ENCODE measurements around the gene RCL1.

Gene RCL1

DNA sequence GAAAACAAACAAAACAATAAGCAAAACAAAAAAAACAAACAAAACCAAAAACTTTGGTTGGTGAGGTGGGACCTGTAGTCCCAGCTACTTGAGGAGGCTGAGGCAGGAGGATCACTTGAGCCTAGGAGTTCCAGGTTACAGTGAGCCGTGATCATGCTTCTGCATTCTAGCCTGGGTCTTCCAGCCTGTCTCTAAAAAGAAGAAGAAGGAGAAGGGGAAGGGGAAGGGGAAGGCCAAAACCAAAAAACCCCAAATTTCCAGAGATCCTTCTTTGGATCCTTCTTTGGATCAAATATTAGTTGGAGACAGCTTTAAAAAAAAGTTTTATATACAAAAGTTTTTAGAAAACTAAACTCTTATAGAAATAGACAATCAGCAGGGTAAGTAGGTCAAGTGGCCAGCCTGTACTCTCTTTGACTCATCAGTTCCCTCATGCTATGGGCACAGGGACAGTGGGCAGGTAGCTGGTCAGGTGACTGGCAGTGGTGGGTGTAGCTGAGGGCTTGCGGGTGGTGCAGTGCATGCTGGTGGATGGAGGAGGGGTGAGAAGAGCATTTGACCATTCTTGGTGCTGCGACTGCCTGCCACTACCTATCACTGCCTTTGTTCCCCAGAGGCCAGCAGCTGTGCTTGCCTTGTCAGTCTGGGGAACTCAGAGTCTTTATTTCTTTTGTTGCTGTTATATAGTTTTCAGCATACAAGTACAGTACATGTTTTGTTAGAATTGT lies 12.6 kb downstream of the RCL1 start:
- in situ Hi-C loops (cut with MboI; ENCODE audit: low sequenced_read_pairs) = no loop called here

DNA sequence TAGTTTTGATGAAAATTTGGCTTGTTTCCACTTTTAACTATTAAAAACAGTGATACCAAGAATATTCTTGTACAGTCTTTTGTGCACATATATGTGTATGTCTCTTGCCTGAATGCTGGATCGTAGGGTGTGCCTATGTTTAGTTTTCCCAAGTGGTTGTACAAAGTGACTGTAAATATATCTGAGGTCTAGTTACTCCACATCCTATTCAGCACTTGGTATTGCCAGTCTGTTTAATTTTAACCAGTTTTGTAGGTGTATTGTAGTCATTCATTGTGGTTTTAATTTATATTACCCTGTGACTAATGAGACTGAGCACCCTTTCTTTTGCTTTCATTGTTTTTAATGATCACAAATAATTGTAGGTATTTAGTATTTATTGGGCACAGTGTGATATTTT lies 17.8 kb downstream of the RCL1 start:
- in situ Hi-C loops (cut with MboI; ENCODE audit: low sequenced_read_pairs) = no loop called here

DNA sequence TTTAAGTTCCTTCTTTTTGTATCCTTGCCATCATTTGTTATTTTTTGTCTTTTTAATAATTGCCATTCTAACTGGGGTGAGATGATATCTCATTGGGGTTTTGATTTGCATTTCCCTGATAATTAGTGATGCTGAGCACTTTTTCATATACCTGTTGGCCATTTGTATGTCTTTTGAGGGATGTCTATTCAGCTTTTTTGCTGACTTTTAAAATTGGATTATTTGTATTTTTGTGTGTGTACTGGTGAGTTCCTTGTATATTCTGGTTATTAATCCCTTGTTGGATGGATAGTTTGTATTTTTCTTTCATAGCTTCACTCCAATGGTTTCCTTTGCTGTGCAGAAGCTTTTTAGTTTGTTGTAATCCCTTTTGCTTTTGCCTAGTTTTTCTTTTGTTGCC lies 19.1 kb downstream of the RCL1 start:
- in situ Hi-C loops (cut with MboI; ENCODE audit: low sequenced_read_pairs) = no loop called here

DNA sequence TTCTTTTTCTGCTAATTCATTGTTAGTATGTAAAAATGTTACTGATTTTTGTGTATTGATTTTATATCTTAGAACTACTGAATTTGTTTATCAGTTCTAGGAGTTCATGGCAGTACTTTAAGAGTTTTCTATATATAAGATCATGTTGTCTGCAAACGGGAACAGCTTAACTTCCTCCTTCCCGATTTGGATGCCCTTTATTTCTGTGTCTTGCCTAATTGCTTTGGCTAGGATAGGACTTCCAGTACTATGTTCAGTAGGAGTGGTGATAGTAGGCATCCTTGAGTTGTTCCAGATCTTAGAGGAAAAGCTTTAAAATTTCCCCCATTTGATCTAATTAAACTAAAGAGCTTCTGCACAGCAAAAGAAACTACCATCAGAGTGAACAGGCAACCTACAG lies 20.1 kb downstream of the RCL1 start:
- in situ Hi-C loops (cut with MboI; ENCODE audit: low sequenced_read_pairs) = no loop called here

DNA sequence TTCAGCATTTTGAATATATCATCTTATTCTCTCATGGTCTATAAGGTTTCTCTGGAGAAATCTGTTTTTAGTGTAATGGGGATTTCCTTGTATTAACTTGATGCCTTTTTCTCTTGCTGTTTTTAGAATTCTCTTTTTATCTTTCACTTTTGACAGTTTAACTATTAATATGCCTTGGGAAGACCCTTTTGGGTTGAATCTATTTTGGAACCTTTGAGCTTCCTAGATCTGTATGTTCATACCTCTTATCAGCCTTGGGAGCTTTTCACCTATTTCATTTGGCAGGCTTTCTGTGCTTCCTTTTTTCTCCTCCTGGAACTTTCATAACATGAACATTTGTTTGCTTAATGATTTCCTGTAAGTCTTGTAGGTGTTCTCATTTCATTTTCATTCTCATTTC lies 22.2 kb downstream of the RCL1 start:
- in situ Hi-C loops (cut with MboI; ENCODE audit: low sequenced_read_pairs) = no loop called here

DNA sequence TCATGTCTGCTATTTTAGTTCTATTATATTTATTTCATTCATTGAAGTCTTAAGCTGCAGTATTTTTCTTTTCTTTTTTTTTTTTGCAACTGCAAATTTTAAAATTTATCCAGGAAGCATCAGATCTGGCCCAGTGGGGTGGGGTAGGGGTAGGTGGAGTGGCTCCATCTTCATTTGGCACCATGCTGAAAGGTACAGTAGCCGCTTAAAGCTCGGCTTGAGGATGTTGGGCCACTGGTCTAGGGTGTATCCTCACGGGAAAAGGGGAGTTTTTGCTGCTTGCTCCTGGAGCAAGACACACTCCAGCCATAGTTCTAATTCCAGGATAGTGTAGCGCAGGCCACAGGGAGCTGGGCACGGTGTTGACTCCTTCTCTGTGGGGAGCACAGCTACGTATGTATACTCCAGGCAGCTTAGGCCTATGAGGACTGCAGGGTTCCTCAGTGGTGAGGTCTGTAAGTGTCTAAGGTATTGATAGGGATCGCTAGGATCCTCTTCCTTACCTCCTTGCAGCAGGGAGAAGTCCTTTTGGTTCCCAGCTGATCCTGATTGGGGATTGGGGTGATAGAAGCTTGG lies 22.7 kb downstream of the RCL1 start:
- in situ Hi-C loops (cut with MboI; ENCODE audit: low sequenced_read_pairs) = no loop called here

DNA sequence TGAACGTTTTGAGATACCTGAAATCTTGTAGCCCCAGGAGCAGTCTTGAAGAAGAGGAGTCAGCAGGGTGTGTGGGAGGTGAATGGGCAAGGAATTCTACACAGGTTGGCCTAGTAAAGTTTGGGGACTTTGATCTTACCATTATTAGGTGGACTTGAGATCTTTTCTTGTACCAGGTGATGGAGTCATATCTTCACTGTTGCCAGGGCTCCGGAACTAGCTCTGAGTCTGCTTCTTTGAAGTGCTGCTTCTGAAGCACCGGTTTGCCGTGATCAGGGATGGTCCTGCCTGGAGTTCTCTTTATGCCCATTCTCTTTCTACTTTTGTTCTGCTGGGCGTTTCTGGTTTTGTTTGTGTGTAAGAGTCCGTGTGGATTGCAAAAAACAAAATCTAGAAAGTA lies 27.4 kb downstream of the RCL1 start:
- in situ Hi-C loops (cut with MboI; ENCODE audit: low sequenced_read_pairs) = no loop called here

DNA sequence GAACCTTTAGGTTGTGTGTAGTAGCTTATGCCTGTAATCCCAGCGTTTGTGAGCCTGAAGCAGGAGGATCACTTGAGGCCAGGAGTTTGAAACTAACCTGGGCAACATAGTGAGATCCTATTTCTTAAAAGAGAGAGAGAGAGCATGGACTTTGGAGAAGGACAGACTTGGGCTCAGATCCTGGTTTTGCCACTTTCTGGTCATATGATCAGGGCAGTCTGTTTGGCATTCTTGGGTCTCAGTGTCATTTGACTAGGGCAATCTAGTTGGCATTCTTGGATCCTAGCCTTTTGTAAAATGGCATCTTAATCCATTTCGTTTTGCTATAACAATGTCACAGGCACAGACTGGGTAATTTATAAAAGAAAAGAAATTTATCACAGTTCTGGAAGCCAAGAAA lies 28.4 kb downstream of the RCL1 start:
- in situ Hi-C loops (cut with MboI; ENCODE audit: low sequenced_read_pairs) = no loop called here

DNA sequence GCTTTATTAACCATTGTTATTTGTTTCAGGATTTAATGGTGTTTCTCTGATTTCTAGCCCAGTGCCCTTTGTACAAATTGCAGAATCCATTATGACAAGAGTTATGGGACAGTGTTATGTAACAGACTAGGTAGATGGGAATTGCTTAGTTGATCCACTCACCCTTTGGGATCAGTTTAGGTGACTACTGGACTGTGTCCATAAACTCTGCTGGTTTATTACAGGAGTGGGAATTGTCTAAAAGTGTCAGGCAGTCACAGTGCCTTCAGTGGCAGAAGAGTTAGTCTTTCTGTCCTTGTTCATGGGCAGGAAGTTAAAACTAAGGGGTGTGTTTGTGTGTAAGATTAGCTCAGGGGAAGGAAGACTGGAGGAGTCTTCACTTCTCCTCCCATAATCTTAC lies 29.3 kb downstream of the RCL1 start:
- in situ Hi-C loops (cut with MboI; ENCODE audit: low sequenced_read_pairs) = no loop called here

DNA sequence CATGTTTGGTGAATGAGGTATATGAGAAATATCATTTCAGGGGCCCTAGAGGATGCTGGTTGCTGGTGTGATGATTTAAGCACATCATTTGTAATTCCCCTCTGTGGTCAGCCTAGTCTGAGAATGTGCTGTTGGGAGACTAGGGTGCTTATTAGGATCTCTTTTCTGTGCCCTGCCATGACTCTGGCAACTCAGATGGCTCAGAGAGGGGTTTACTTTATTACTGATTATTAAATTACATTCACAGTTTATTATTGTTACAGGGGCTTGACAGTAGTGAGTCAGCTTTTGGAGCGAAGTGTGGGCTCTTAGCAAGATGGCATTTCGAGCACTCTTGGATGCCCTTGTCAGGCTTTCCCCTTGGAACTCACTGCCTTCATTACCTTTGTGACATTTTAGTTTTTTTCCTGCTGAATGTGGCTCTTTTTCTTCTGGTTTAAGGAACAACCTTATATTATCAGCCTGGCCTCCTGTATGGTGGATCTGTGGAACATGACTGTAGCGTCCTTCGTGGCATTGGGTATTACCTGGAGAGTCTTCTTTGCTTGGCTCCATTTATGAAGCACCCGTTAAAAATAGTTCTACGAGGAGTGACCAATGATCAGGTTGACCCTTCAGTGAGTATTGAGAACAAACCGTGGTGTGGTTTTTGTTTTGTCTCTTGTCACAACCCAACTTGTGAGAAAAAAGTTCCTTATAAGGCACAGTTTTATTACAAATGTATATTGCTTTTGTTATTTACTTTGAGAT lies 33.8 kb downstream of the RCL1 start:
- in situ Hi-C loops (cut with MboI; ENCODE audit: low sequenced_read_pairs) = no loop called here

DNA sequence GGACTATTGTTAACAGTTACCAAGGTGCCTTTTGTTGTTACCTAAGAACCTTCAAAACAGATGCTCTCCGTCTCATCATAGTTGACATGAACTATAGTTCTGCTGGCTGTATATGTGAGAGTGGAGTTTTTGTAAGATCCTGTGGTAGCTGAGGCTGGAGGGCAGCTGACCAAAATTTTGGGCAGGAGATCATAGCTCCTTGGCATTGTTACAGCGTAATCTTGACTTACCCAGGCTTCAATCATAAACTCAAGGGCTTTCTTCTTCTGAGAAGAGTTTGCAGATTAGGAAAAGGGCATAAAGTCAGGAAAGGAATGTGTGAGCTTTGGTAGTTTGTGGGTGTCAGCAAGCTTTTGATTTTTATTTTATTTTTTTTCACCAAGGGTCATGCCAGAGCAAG lies 34.5 kb downstream of the RCL1 start:
- in situ Hi-C loops (cut with MboI; ENCODE audit: low sequenced_read_pairs) = no loop called here

DNA sequence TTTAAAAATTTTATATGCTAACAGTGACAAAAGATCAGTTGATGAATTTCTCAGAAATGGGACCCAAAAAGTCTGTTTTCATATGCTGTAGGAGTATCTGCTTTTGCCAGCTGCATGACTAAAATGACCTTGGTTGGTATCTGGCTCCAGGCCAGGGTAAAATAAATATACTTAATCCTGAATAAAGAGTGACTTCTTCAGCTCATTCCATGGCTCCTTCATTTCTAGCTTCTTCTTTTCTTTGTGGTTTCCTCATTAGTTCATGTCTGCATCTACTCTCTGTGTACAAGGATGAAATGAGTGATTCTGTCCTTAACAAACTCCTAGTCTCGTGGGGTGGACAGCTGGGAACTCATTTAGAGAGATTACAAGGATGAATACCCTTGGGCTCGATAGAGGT lies 36.0 kb downstream of the RCL1 start:
- in situ Hi-C loops (cut with MboI; ENCODE audit: low sequenced_read_pairs) = no loop called here

DNA sequence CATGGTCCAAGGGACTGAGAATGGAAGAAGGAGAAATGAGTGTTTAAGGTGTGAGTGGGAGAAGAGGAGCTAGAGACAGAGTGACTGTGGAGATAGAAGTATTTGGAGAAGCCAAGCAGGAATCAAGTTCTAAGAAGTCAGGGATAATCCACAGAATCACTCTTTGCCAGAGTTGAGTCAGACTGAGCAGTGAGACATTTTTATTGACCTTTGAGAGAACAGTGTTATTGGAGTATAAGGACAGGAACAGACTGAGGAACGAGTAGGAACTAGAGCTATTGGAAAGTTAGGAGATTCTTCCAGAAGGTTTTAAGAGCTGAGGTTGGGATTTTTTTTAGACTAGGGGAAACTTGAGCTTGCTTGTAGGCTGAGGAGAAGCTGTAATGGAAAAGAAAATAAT lies 37.2 kb downstream of the RCL1 start:
- in situ Hi-C loops (cut with MboI; ENCODE audit: low sequenced_read_pairs) = no loop called here

DNA sequence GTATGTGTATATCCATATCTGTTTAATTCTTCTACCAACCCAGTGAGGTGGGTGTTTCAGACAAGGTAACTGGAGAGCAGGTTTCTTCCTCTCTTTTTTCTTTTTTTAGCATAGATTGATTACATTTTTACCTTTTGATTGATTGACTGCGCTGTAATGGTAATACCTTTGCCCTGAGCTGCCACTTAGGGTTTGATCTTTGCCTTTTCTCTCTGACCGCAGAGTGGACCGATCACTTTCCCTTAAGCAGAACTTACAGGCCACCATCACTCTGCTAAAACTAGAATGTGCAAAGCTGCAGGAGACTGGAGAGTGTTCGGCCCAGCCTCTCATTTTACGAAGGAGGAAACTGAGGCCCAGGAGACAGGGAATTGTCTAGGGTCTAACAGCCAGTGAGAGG lies 38.0 kb downstream of the RCL1 start:
- in situ Hi-C loops (cut with MboI; ENCODE audit: low sequenced_read_pairs) = no loop called here

DNA sequence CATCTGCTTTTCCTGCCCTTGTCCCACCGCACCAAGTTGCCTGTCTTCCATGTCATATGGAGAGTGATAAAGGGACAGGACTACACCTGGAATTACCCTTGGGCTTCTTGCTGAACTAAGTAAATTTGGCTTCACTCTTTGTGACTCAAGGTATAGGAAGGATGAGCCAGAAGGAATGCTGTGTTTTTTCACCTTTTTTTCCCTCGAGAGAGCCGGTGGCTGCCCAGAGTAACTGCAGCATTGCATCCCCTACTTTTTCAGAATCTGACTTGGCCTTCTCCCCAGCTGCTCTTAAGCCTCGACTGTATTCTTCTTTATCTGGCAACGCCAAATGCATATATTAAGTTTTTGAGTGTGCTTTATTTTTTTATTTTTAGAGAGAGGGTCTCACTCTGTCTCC lies 38.4 kb downstream of the RCL1 start:
- in situ Hi-C loops (cut with MboI; ENCODE audit: low sequenced_read_pairs) = no loop called here

DNA sequence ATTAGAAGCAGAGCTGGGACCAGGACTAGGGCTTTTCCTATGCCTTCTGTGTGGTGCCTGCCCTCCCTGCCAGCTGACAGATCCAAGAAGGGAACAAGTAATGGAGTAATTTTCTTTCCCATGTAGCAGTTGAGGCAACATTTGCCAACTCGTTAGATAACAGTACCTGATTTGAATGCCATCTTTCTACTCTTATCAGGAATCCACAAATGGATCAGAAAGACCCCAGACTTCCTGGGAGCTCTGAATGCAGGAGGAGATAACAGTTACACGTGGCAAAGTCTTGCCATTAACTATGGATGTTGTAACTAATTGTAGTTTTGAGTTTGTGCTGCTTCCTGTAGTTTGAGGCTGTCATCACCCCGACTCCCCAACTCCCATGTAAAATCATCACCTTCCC lies 39.2 kb downstream of the RCL1 start:
- in situ Hi-C loops (cut with MboI; ENCODE audit: low sequenced_read_pairs) = no loop called here

DNA sequence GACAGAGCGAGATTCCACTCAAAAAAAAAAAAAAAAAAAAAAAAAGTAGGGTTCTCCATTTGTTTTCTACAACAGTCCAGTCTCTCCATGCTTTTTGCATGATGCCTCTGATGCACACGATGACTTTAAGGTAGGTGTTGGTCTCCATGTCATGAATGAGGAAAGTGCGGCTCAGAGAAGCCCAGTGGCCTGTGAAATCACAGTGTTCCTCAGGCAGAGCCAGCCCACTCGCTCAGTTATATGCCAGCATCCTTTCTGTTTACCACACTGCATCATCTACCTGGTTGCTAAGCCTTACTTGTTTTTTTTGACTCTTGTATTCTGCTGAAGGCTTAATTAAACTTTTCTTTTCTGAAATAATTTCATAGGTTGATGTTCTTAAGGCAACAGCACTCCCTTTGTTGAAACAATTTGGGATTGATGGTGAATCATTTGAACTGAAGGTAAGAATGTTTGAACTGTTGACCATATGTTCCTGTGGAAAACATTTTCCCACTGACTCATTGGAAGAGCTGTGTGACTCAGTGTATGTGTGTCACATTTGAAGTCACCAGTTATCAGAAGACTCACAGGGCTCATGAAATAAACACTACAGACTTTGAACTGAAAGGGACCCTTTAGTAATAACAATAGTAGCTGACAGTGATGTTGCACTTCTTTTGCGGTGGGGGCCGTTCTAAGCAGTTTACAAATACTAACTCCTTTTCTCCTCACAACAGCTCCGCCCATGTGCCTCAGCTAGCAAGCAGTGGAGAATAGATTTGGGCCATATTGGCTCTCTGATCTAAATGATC lies 40.2 kb downstream of the RCL1 start:
- in situ Hi-C loops (cut with MboI; ENCODE audit: low sequenced_read_pairs) = no loop called here

DNA sequence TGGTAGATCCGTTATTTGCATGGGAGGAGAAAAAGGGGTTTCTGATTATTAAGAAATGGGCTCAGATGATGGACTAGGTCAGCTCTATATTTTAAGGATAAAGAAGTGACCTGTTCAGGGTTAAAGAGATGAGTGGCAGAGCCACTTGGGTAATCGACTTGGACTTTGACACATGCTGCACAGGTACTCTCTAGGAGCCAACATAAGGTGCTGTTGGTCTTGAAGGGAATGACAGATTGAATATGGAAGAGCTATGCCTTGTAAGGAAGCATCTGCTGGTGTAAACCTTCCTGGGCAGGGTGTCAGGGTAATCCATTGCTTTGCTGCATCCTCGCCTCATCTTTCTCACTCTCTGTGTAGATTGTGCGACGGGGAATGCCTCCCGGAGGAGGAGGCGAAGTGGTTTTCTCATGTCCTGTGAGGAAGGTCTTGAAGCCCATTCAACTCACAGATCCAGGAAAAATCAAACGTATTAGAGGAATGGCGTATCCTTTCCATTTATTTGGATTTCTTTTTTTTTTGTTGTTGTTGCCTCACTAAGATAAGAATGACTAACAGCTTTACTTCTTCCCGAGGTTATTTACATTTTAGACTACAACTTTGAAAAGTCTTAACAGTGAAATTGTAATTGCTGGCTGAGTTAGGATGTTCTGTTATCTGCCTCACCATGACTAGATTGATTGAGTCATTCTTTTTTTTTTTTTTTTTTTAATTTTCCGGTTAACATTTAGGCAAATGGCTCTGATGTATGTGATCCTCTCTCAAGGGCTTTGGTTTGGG lies 41.2 kb downstream of the RCL1 start:
- in situ Hi-C loops (cut with MboI; ENCODE audit: low sequenced_read_pairs) = no loop called here

DNA sequence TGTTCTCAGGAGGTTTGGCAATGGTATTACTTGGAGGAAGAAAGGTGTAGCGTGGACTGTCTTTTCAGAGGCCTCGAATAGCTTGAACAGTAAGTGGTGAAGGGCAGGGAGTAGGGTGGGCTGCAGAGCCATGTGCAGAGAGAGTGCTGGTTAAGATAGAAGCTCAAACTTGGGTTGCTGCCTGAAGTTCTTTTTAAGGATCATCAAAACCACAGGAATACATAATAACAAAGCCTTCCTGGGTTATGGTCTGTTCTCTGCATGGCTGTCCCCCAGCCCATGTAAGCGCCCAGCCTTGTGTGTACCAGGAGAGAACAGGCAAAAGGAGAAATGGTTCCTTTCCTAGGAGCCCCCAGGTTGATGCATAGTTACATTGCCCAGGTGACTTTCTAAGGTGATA lies 43.9 kb downstream of the RCL1 start:
- in situ Hi-C loops (cut with MboI; ENCODE audit: low sequenced_read_pairs) = no loop called here

DNA sequence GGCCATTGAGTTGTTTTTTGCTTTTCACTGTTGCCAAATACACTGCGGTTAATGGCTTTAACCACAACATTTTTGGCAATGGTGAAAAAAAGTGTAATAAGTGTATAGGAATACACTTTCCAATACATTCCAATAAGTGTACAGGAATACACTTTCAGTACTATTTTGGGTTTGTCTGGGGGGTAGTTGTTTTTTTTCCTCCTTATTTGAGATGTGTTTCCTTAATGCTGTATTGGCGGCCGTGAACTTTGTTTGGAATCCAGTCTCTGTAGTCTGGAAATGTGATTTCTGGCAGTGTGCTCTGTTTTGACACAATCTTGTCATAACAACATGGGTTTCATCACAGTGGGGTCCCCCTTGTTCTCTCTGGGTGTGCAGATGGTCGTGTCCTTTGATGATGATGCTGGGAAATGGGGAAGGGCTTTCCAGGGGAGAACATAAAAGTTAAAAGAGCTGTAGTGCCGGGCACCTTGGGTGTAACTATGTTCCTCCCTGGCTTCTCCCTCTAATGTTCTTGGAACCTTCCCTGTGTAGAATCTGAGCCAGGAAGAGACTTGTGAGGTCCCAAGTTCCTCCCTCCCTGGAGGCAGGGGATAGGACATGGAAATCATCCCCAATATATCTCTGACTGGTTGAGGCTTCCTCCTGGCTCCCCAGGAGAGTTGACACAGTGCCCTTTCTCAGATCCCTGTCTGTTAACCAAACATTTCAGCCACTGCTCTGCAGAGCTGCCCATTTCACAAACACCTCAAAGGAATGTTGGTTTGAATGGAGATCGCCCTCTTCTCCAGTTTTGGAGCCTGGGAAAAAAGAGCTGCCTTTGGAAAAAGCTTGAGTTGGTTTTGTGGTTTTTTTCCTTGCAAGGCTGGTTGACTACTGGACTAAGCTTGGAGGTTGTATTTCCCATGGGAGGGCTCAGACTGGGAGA lies 44.8 kb downstream of the RCL1 start:
- in situ Hi-C loops (cut with MboI; ENCODE audit: low sequenced_read_pairs) = no loop called here

All from HL-60/S4 treated with phorbol 12-myristate 13-acetate at 8.2 ng/mL for 4 days and 3 days (cell line).